ENCODE results near the gene LINC01488.

- TF ChIP-seq EP300 (IDR thresholded peaks at IDR 0.05) (no peak), CTCF (IDR thresholded peaks at IDR 0.05) (no peak)
These were observed 38.1 kb upstream of the LINC01488 start for GRCh38 chr11:69443138-69443967.

Data from sigmoid colon (tissue), 4 donors.